ENCODE data around the gene KCNG2. TPM values are rescaled to one million over a fixed set of nuclear protein-coding genes. Genes with fewer than 3 reads are reported as not detected.

Gene KCNG2
- total and polyA plus RNA-seq, 2 of the 4 experiments (the other 2 are of a cell fraction) = not detected

- no peak overlapping the region for H4K8ac ChIP-seq (ENCODE audit: low read depth in 2 of 2, low read length in 2 of 2)
- no peak overlapping the region for H2BK20ac ChIP-seq (ENCODE audit: low read depth, low read length)
- no CpG with 5 or more reads among the region's 18 CpGs for WGBS, 2 experiments (ENCODE audit: extremely low coverage in 2 of 2, insufficient read length in 1 of 2)
- no peaks in the 10 kb centered on the region; the same call in 1 of the 2 replicates for H3K27me3 ChIP-seq (ENCODE audit: control insufficient read depth, insufficient read depth, low read length)
- CTCF ChIA-PET = no interaction called here
- H4K5ac ChIP-seq (ENCODE audit: low read depth, low read length) = no peak overlapping the region
- no peak overlapping the region for H2BK15ac ChIP-seq (ENCODE audit: low read depth, low read length)
- H3K9ac ChIP-seq (ENCODE audit: low read depth, low read length) = no peak overlapping the region
- H3K4me3 ChIP-seq (ENCODE audit: insufficient read depth, low read depth, low read length) = no peak overlapping the region
- H4K91ac ChIP-seq (ENCODE audit: insufficient read depth, low read depth, low read length) = no peak overlapping the region
- no peak for ATAC-seq (ENCODE audit: low read depth)
- in situ Hi-C loops (cut with MboI; ENCODE audit: low sequenced_read_pairs) = no loop called here
- dilution Hi-C loops (cut with HindIII; ENCODE audit: low sequenced_read_pairs, unreplicated experiment) = no loop called here
- H3K14ac ChIP-seq (replicated peaks; ENCODE audit: low read depth, low read length) = no peak overlapping the region
- no peaks in the 10 kb centered on the region for H3K4me1 ChIP-seq (ENCODE audit: control insufficient read depth, insufficient read depth, low read length)
- H2AK9ac ChIP-seq (replicated peaks; ENCODE audit: low read depth, low read length, poor library complexity) = peak overlapping the region; percentile 24
- H2BK120ac ChIP-seq (ENCODE audit: low read depth, low read length) = no peak overlapping the region
- TF ChIP-seq FOS (IDR thresholded peaks at IDR 0.05; ENCODE audit: low read depth, low read length) (no peak), RFX5 (IDR thresholded peaks at IDR 0.05; ENCODE audit: low read depth, low read length) (no peak), SMC3 (IDR thresholded peaks at IDR 0.05; ENCODE audit: low read depth, low read length) (no peak), POLR2A (IDR thresholded peaks at IDR 0.05; ENCODE audit: low read depth, low read length) (no peak), MAZ (IDR thresholded peaks at IDR 0.05; ENCODE audit: borderline replicate concordance, low read depth, low read length) (no peak), RAD21 (IDR thresholded peaks at IDR 0.05; ENCODE audit: low read length) (no peak), MAFK (IDR thresholded peaks at IDR 0.05; ENCODE audit: low read depth, low read length) (no peak), CHD1 (IDR thresholded peaks at IDR 0.05; ENCODE audit: low read depth, low read length) (no peak), NFE2L2 (IDR thresholded peaks at IDR 0.05; ENCODE audit: low read depth, low read length) (no peak), MXI1 (IDR thresholded peaks at IDR 0.05; ENCODE audit: borderline replicate concordance, low read depth, low read length) (no peak), ELK1 (IDR thresholded peaks at IDR 0.05; ENCODE audit: borderline replicate concordance, low read depth, low read length) (no peak), USF2 (IDR thresholded peaks at IDR 0.05; ENCODE audit: low read depth, low read length) (no peak), BHLHE40 (IDR thresholded peaks at IDR 0.05; ENCODE audit: low read depth, low read length) (no peak), CEBPB (IDR thresholded peaks at IDR 0.05; ENCODE audit: low read depth, low read length) (no peak), RCOR1 (IDR thresholded peaks at IDR 0.05; ENCODE audit: insufficient replicate concordance, low read length) (no peak), CTCF (conservative IDR thresholded peaks at IDR 0.05; ENCODE audit: low read depth, low read length) (no peak)
- no peak overlapping the region for H3K4ac ChIP-seq (ENCODE audit: low read depth, low read length)
- POLR2A ChIA-PET (ENCODE audit: unreplicated experiment) = no interaction called here
- no peak overlapping the region for H3K4me2 ChIP-seq (ENCODE audit: low read depth, low read length)
- H3K79me1 ChIP-seq (ENCODE audit: low read depth in 1 of 2, low read length in 2 of 2) = no peaks in the 10 kb centered on the region
- peaks cover 1% of the 10 kb centered on the region; the same call in 1 of the 2 replicates for H3K36me3 ChIP-seq (ENCODE audit: control insufficient read depth, insufficient read depth, low read length)
- no peak overlapping the region for H2BK5ac ChIP-seq (ENCODE audit: low read depth, low read length, poor library complexity, severe bottlenecking)
- intact Hi-C loops (cut with micrococcal nuclease) = no loop called here
- no peaks in the 10 kb centered on the region for H3K9me1 ChIP-seq (ENCODE audit: insufficient read depth, low read length)
- no peak overlapping the region for H3K27ac ChIP-seq (ENCODE audit: insufficient read depth, low read length)
- no peak overlapping the region for H2AK5ac ChIP-seq (ENCODE audit: low read depth, low read length)
- H3K23ac ChIP-seq (ENCODE audit: low read depth, low read length) = no peak overlapping the region
- no peak overlapping the region for H3K56ac ChIP-seq (ENCODE audit: extremely low read depth, insufficient read depth, low read length)
- no peaks in the 10 kb centered on the region for H3K9me3 ChIP-seq (ENCODE audit: control insufficient read depth, insufficient read depth, low read length)
- no peak for DNase-seq
- BruUV-seq (replicated peaks) = no TSS peak
- no peak overlapping the region for H3K18ac ChIP-seq (ENCODE audit: low read depth, low read length)
- H4K20me1 ChIP-seq (ENCODE audit: insufficient read depth, low read length) = no peaks in the 10 kb centered on the region
- H2AFZ ChIP-seq (replicated peaks; ENCODE audit: low read length, poor library complexity) = no peak overlapping the region
Measured at GRCh38 chr18:79805211-79805887, 7.6 kb downstream of the KCNG2 start.

Measured in IMR-90 (cell line).